Measurements from ENCODE around the gene SLC8A3.

- no peak for TF ChIP-seq CTCF (IDR thresholded peaks at IDR 0.05; ENCODE audit: insufficient read depth, low read length)
- TF ChIP-seq REST (IDR thresholded peaks at IDR 0.05; ENCODE audit: insufficient replicate concordance, low read depth), result no peak
- no peak for TF ChIP-seq SPI1 (IDR thresholded peaks at IDR 0.05; ENCODE audit: borderline replicate concordance, low read depth)
- TF ChIP-seq POLR2AphosphoS5 (IDR thresholded peaks at IDR 0.05; ENCODE audit: low read depth), result no peak
Measured at GRCh38 chr14:70113211-70113610, 75.5 kb downstream of the SLC8A3 start.

Data from HL-60 (cell line).